GM21528 (cell line): Measurements from ENCODE around the gene KIF5A.

Experiments used
- ATAC-seq: cut with Tn5 transposase; IDR thresholded peaks from one replicate; pipeline ENCODE4 v1.9.1; 2021; ENCODE audit warnings: mild to moderate bottlenecking, moderate library complexity; ENCODE audit not compliant: unreplicated experiment, low FRiP score

KIF5A gene

GRCh38 chr12:57603815-57604453 lies 54.1 kb downstream of the KIF5A start:
- ATAC-seq: no peak

- peak; percentile 56 for ATAC-seq
Observed at GRCh38 chr12:57604454-57604991, 54.7 kb downstream of the KIF5A start, which contains the start of gene DTX3. DTX3 (plus strand) TSS chr12:57604824; CDS start chr12:57606518, 1,694 bp downstream.

- peak; percentile 10 for ATAC-seq
Observed at GRCh38 chr12:57604992-57605810, 55.4 kb downstream of the KIF5A start.

GRCh38 chr12:57605811-57606311 lies 56.0 kb downstream of the KIF5A start:
- no peak for ATAC-seq

GRCh38 chr12:57606399-57606798 lies 56.6 kb downstream of the KIF5A start:
- ATAC-seq: no peak

GRCh38 chr12:57606821-57607220 lies 57.0 kb downstream of the KIF5A start:
- ATAC-seq: no peak

- no peak for ATAC-seq
Observed at GRCh38 chr12:57607958-57608663, 58.3 kb downstream of the KIF5A start.

GRCh38 chr12:57609101-57609780 lies 59.4 kb downstream of the KIF5A start:
- ATAC-seq: no peak

GRCh38 chr12:57609781-57610553 lies 60.1 kb downstream of the KIF5A start:
- no peak for ATAC-seq

GRCh38 chr12:57610554-57611107 lies 60.8 kb downstream of the KIF5A start:
- ATAC-seq: no peak

- ATAC-seq: no peak
Observed at GRCh38 chr12:57611108-57611826, 61.4 kb downstream of the KIF5A start, which contains the start of gene ARHGEF25. ARHGEF25 (plus strand) TSS chr12:57611435; CDS start chr12:57611895, 460 bp downstream.

- no peak for ATAC-seq
Observed at GRCh38 chr12:57611827-57612710, 62.2 kb downstream of the KIF5A start.

GRCh38 chr12:57612711-57613426 lies 63.0 kb downstream of the KIF5A start:
- ATAC-seq: no peak

- ATAC-seq: no peak
Observed at GRCh38 chr12:57613427-57614109, 63.7 kb downstream of the KIF5A start.

GRCh38 chr12:57614178-57614947 lies 64.5 kb downstream of the KIF5A start:
- ATAC-seq: peak; percentile 60
